ENCODE results near the gene RSBN1L.
A peak's percentile ranks its signal among the peaks of the same experiment; 100 is the strongest.

Gene RSBN1L

DNA sequence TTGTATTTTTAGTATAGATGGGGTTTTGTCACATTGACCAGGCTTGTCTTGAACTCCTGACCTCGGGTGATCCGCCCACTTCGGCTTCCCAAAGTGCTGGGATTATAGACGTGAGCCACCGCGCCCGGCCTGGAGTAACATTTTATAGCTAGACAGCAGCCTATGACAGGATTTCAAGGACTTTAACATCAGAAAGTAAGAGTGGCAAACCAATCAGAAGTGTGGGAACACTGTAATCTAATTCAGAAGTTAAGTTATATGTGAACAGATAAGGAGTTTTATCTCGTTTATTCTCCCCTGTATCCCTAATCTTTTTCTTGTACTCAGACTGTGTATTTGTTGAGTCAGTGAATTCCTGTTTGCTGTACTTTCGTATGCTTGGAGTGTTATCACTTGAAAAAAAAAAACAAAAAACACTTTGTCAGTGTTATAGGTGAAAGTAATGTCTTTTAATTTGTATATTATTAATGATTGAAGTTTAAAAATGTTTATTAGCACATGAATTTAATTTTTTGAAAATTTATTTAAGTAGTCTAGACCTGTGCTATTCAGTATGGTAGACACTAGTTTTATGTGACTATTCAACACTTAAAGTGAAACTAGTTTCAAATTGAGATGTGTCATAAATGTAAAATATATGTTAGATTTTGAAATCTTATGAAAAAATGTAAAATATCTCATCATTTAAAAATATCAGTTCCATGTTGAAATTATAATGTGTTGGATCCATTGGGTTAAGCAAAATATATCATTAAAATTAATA lies 38.6 kb downstream of the RSBN1L start:
- H3K9me3 Mint-ChIP-seq = no peaks in the 10 kb centered on the region
- H3K27ac Mint-ChIP-seq = peak overlapping the region; percentile 47
- H3K27me3 Mint-ChIP-seq = no peaks in the 10 kb centered on the region
- no peak overlapping the region for H3K4me3 Mint-ChIP-seq
- no peak for DNase-seq
- H3K36me3 Mint-ChIP-seq (ENCODE audit: low read depth) = peaks cover 43% of the 10 kb centered on the region
- H3K4me1 Mint-ChIP-seq (ENCODE audit: low read depth) = peaks cover 41% of the 10 kb centered on the region

GRCh38 chr7:77735457-77735856 lies 39.2 kb downstream of the RSBN1L start:
- H3K4me1 Mint-ChIP-seq (ENCODE audit: low read depth) = peaks cover 38% of the 10 kb centered on the region
- H3K27me3 Mint-ChIP-seq = no peaks in the 10 kb centered on the region
- H3K36me3 Mint-ChIP-seq (ENCODE audit: low read depth) = peaks cover 46% of the 10 kb centered on the region
- no peak overlapping the region for H3K4me3 Mint-ChIP-seq
- no peak for DNase-seq
- H3K9me3 Mint-ChIP-seq = no peaks in the 10 kb centered on the region
- peak overlapping the region; percentile 64 for H3K27ac Mint-ChIP-seq

DNA sequence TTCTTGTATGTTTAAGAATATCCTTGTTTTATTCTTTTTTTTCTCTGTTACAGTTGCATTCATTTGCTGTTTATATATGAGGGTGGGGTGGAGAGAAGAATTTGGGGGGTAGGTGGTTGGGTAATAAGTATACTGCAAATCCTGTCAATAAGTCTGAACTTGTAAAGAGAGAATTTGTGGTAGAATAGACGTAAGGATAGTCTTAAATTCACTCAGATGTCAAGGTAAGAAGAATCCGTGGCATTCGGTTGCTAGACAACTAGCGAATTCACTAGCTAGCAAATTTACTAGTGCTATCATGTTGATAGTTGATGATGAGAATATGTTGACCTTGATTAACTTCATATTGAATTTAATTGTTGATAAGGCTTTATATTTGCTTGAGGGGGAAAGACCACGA lies 40.7 kb downstream of the RSBN1L start:
- H3K27ac Mint-ChIP-seq = no peak overlapping the region
- no peaks in the 10 kb centered on the region for H3K27me3 Mint-ChIP-seq
- no peak for DNase-seq
- no peaks in the 10 kb centered on the region for H3K9me3 Mint-ChIP-seq
- H3K4me3 Mint-ChIP-seq = no peak overlapping the region
- peaks cover 47% of the 10 kb centered on the region for H3K36me3 Mint-ChIP-seq (ENCODE audit: low read depth)
- peaks cover 27% of the 10 kb centered on the region for H3K4me1 Mint-ChIP-seq (ENCODE audit: low read depth)

DNA sequence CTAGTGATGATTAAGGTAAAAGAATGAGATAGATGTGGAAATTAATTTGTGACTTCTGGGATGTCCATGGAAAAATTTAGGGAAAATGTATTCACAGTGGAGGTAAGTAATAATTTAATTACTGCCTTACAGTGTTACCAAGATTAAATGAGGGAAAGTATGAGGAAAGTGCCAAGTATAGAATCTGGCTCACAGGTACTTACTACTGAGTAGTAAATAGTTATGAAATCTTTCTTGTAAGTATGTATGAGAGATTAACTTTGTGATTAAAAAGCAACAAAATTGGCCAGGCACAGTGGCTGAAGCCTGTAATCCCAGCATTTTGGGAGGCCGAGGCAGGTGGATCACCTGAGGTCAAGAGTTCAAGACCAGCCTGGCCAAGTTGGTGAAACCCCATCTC lies 42.1 kb downstream of the RSBN1L start:
- DNase-seq = no peak
- Mint-ChIP-seq H3K4me3 (no peak overlapping the region), H3K27ac (no peak overlapping the region), H3K4me1 (ENCODE audit: low read depth) (peaks cover 22% of the 10 kb centered on the region), H3K36me3 (ENCODE audit: low read depth) (peaks cover 47% of the 10 kb centered on the region), H3K9me3 (no peaks in the 10 kb centered on the region), H3K27me3 (no peaks in the 10 kb centered on the region)

GRCh38 chr7:77738871-77739270 lies 42.6 kb downstream of the RSBN1L start:
- H3K4me1 Mint-ChIP-seq (ENCODE audit: low read depth) = peaks cover 21% of the 10 kb centered on the region
- H3K9me3 Mint-ChIP-seq = no peaks in the 10 kb centered on the region
- no peak overlapping the region for H3K27ac Mint-ChIP-seq
- no peaks in the 10 kb centered on the region for H3K27me3 Mint-ChIP-seq
- peaks cover 52% of the 10 kb centered on the region for H3K36me3 Mint-ChIP-seq (ENCODE audit: low read depth)
- no peak for DNase-seq
- H3K4me3 Mint-ChIP-seq = no peak overlapping the region

DNA sequence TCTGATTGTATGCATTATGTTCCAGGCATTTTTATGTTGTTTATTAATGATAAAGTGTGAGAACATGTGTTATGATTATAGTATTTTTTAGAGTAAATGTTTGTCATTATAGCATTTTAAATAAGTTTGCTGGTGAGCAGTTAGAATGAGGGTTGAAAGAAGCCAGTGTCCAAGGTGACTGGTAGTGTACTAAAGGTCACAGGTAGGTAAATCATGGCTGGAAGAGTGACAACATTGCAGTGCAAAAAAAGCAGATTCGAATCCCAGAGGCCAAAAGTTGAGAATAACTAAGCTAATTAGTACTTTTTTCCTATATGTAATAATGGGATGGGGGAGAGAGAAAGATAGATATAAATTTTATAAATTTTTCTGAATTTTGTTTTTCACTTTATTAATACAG lies 44.0 kb downstream of the RSBN1L start:
- Mint-ChIP-seq H3K9me3 (no peaks in the 10 kb centered on the region), H3K36me3 (ENCODE audit: low read depth) (peaks cover 61% of the 10 kb centered on the region), H3K27ac (no peak overlapping the region), H3K27me3 (no peaks in the 10 kb centered on the region), H3K4me3 (no peak overlapping the region), H3K4me1 (ENCODE audit: low read depth) (peaks cover 18% of the 10 kb centered on the region)
- no peak for DNase-seq

GRCh38 chr7:77743518-77743917 lies 47.3 kb downstream of the RSBN1L start:
- H3K27ac Mint-ChIP-seq = no peak overlapping the region
- H3K36me3 Mint-ChIP-seq (ENCODE audit: low read depth) = peaks cover 56% of the 10 kb centered on the region
- DNase-seq = no peak
- no peak overlapping the region for H3K4me3 Mint-ChIP-seq
- no peaks in the 10 kb centered on the region for H3K27me3 Mint-ChIP-seq
- H3K9me3 Mint-ChIP-seq = no peaks in the 10 kb centered on the region
- peaks cover 38% of the 10 kb centered on the region for H3K4me1 Mint-ChIP-seq (ENCODE audit: low read depth)

DNA sequence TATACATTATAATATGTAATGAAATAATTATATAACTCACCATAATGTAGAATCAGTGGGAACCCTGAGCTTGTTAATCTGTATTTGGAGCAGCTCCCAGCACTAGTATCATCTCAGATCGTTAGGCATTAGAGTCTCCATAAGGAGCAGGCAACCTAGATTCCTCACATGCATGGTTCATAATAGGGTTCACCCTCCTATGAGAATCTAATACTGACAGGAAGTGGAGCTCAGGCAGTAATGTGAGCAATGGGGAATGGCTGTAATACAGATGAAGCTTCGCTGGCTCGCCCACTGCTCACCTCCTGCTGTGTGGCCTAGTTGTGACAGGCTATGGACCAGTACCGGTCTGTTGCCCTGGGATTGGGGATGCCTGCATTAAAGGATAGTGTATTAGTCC lies 49.5 kb downstream of the RSBN1L start:
- Mint-ChIP-seq H3K9me3 (no peaks in the 10 kb centered on the region), H3K4me1 (ENCODE audit: low read depth) (peaks cover 42% of the 10 kb centered on the region), H3K4me3 (no peak overlapping the region), H3K36me3 (ENCODE audit: low read depth) (peaks cover 58% of the 10 kb centered on the region), H3K27ac (no peak overlapping the region), H3K27me3 (no peaks in the 10 kb centered on the region)
- no peak for DNase-seq

DNA sequence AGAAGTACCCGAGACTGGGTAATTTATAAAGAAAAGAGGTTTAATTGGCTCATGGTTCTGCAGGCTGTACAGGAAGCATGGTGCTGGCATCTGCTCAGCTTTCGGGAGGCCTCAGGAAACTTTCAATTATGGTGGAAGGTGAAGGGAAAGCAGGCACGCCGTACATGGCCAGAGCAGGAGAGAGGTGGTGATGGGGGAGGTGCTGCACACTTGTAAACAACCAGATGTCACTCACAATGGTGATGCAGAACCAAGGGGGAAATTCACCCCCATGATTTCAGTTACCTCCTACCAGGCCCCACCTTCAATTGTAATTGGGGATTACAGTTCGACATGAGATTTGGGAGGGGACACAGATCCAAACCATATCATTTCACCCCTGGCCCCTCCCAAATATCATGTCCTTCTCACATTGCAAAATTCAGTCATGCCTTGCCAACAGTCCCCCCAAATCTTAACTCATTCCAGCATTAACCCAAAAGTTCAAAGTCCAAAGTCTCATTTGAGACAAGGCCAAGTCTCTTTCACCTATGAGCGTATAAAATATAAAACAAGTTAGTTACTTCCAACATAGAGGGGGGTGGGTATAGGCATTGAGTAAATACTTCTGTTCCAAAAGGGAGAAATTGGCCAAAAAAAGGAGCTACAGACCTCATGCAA lies 50.0 kb downstream of the RSBN1L start:
- H3K27ac Mint-ChIP-seq = no peak overlapping the region
- no peak for DNase-seq
- H3K4me3 Mint-ChIP-seq = no peak overlapping the region
- no peaks in the 10 kb centered on the region for H3K27me3 Mint-ChIP-seq
- H3K36me3 Mint-ChIP-seq (ENCODE audit: low read depth) = peaks cover 63% of the 10 kb centered on the region
- peaks cover 47% of the 10 kb centered on the region for H3K4me1 Mint-ChIP-seq (ENCODE audit: low read depth)
- H3K9me3 Mint-ChIP-seq = no peaks in the 10 kb centered on the region

DNA sequence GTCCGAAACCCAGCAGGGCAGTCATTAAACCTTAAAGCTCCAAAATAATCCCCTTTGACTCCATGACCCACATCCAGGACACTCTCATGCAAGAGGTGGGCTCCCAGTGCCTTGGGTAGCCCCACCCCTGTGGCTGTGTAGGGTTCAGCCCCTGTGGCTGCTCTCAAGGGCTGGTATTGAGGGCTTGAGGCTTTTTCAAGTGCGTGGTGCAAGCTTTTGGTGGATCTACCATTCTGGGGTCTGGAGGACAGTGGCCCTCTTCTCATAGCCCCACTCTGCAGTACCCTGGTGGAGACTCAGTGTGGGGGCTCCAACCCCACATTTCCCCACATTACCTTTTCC lies 50.5 kb downstream of the RSBN1L start:
- Mint-ChIP-seq H3K36me3 (ENCODE audit: low read depth) (peaks cover 65% of the 10 kb centered on the region), H3K4me1 (ENCODE audit: low read depth) (peaks cover 52% of the 10 kb centered on the region), H3K27me3 (no peaks in the 10 kb centered on the region), H3K9me3 (no peaks in the 10 kb centered on the region), H3K4me3 (no peak overlapping the region), H3K27ac (no peak overlapping the region)
- no peak for DNase-seq

- Mint-ChIP-seq H3K27ac (peak overlapping the region; percentile 71), H3K4me1 (ENCODE audit: low read depth) (peaks cover 53% of the 10 kb centered on the region), H3K9me3 (no peaks in the 10 kb centered on the region), H3K36me3 (ENCODE audit: low read depth) (peaks cover 63% of the 10 kb centered on the region), H3K27me3 (no peaks in the 10 kb centered on the region), H3K4me3 (no peak overlapping the region)
- DNase-seq = no peak
Measured at GRCh38 chr7:77747178-77747577, 50.9 kb downstream of the RSBN1L start.

- H3K9me3 Mint-ChIP-seq = no peaks in the 10 kb centered on the region
- H3K27ac Mint-ChIP-seq = peak overlapping the region; percentile 71
- DNase-seq = no peak
- H3K4me1 Mint-ChIP-seq (ENCODE audit: low read depth) = peaks cover 56% of the 10 kb centered on the region
- H3K4me3 Mint-ChIP-seq = no peak overlapping the region
- H3K36me3 Mint-ChIP-seq (ENCODE audit: low read depth) = peaks cover 63% of the 10 kb centered on the region
- no peaks in the 10 kb centered on the region for H3K27me3 Mint-ChIP-seq
Measured at GRCh38 chr7:77747718-77748117, 51.5 kb downstream of the RSBN1L start.

DNA sequence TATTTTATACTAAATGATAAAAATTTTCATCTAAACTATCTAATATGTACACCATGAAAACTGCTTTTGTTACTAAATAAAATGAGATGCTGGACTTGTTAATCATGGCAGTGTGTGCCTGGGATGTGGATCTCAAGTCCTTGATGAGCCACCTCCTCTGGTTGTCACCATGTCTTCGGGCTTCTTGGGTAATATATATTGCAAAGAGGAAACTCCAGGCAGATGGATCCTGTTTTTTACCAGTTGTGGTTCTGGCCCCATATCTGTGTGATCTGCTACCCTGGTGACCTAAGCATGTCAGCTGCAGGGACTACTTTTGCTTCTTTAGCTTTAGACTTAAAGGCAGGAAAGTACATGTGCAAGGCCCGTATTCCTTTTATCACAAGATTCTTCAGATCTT lies 55.8 kb downstream of the RSBN1L start:
- Mint-ChIP-seq H3K9me3 (no peaks in the 10 kb centered on the region), H3K27ac (peak overlapping the region; percentile 49), H3K36me3 (ENCODE audit: low read depth) (peaks cover 47% of the 10 kb centered on the region), H3K4me1 (ENCODE audit: low read depth) (peaks cover 63% of the 10 kb centered on the region), H3K27me3 (no peaks in the 10 kb centered on the region), H3K4me3 (no peak overlapping the region)
- DNase-seq = no peak

GRCh38 chr7:77753173-77753572 lies 56.9 kb downstream of the RSBN1L start:
- Mint-ChIP-seq H3K4me3 (no peak overlapping the region), H3K27me3 (no peaks in the 10 kb centered on the region), H3K27ac (peak overlapping the region; percentile 28), H3K9me3 (no peaks in the 10 kb centered on the region), H3K4me1 (ENCODE audit: low read depth) (peaks cover 60% of the 10 kb centered on the region), H3K36me3 (ENCODE audit: low read depth) (peaks cover 41% of the 10 kb centered on the region)
- no peak for DNase-seq

- no peaks in the 10 kb centered on the region for H3K9me3 Mint-ChIP-seq
- DNase-seq = no peak
- H3K27me3 Mint-ChIP-seq = no peaks in the 10 kb centered on the region
- H3K36me3 Mint-ChIP-seq (ENCODE audit: low read depth) = peaks cover 15% of the 10 kb centered on the region
- no peak overlapping the region for H3K4me3 Mint-ChIP-seq
- H3K27ac Mint-ChIP-seq = peak overlapping the region; percentile 76
- H3K4me1 Mint-ChIP-seq (ENCODE audit: low read depth) = peaks cover 53% of the 10 kb centered on the region
Measured at GRCh38 chr7:77757589-77757988, 61.3 kb downstream of the RSBN1L start.

All from activated T-cell treated with anti-CD3 and anti-CD28 coated beads, Interleukin-2, amount 50 U/mL, for 24 hours (primary cell).